ENCODE results near the gene SMTNL2.
"Not testable (repeated sequence)": the region's sequence is repeated elsewhere in the genome, so short reads cannot be mapped to it uniquely, and the experiment has no call there.

Gene SMTNL2

GRCh38 chr17:4579678-4580077 is 4.7 kb upstream of the SMTNL2 start:
- Mint-ChIP-seq H3K4me3 (no peak overlapping the region), H3K9me3 (no peaks in the 10 kb centered on the region), H3K36me3 (ENCODE audit: low read depth) (no peaks in the 10 kb centered on the region), H3K27ac (no peak overlapping the region), H3K27me3 (peaks cover 65% of the 10 kb centered on the region), H3K4me1 (ENCODE audit: low read depth) (peaks cover 6% of the 10 kb centered on the region)
- intact Hi-C loops (cut with micrococcal nuclease): no loop called here

- H3K27me3 Mint-ChIP-seq: peaks cover 65% of the 10 kb centered on the region
- no peaks in the 10 kb centered on the region for H3K9me3 Mint-ChIP-seq
- intact Hi-C loops (cut with micrococcal nuclease): no loop called here
- no peak overlapping the region for H3K27ac Mint-ChIP-seq
- H3K36me3 Mint-ChIP-seq (ENCODE audit: low read depth): no peaks in the 10 kb centered on the region
- no peaks in the 10 kb centered on the region for H3K4me1 Mint-ChIP-seq (ENCODE audit: low read depth)
- H3K4me3 Mint-ChIP-seq: no peak overlapping the region
These were observed 4.0 kb upstream of the SMTNL2 start for GRCh38 chr17:4580291-4580690.

GRCh38 chr17:4582101-4582501 is 2.2 kb upstream of the SMTNL2 start:
- intact Hi-C loops (cut with micrococcal nuclease): no loop called here
- Mint-ChIP-seq H3K36me3 (ENCODE audit: low read depth) (no peaks in the 10 kb centered on the region), H3K4me3 (no peak overlapping the region), H3K9me3 (no peaks in the 10 kb centered on the region), H3K4me1 (ENCODE audit: low read depth) (no peaks in the 10 kb centered on the region), H3K27me3 (peaks cover 70% of the 10 kb centered on the region), H3K27ac (no peak overlapping the region)

- H3K4me1 Mint-ChIP-seq (ENCODE audit: low read depth): no peaks in the 10 kb centered on the region
- peaks cover 75% of the 10 kb centered on the region for H3K27me3 Mint-ChIP-seq
- no peak overlapping the region for H3K4me3 Mint-ChIP-seq
- H3K36me3 Mint-ChIP-seq (ENCODE audit: low read depth): no peaks in the 10 kb centered on the region
- intact Hi-C loops (cut with micrococcal nuclease): no loop called here
- no peaks in the 10 kb centered on the region for H3K9me3 Mint-ChIP-seq
- H3K27ac Mint-ChIP-seq: no peak overlapping the region
These were observed 1.6 kb upstream of the SMTNL2 start for GRCh38 chr17:4582691-4583090.

DNA sequence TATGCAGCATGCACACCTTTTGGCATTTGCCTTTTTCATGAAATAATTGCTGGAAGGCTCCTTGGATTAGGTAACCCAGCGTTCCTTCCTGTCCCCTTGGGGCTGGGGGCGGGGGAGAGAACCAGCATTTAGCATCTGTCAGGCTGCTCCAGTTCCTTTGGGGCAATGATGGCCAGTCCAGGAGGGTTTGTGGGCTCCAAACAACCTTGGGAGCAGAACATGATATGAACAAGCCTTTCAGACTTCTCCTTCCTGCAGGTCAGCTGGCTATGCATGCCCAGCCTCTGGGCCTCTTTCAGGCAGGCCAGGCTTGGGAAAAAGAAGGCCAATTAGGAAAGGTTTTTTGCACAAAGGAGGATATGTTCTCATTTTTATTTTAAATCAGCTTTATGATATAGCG is 1.1 kb upstream of the SMTNL2 start:
- intact Hi-C loops (cut with micrococcal nuclease): no loop called here
- Mint-ChIP-seq H3K27me3 (peaks cover 76% of the 10 kb centered on the region), H3K9me3 (no peaks in the 10 kb centered on the region)

DNA sequence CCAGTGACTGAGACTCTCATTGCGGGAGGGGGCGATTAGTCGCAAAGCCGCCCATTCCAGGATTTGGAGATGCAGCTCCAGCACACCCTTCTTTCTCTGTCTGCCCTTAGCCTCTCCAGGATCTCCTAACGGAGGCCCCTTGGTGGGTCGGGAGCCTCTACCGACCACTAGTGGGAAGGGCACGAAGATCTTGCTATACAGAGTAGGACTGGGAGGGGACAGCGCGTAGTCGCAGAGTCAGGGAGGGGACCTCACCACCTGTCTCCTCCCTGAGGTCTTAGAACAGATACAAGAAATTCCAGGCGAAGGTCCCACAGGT is 588 bp upstream of the SMTNL2 start:
- no peak overlapping the region for H3K4me3 Mint-ChIP-seq
- H3K36me3 Mint-ChIP-seq (ENCODE audit: low read depth): no peaks in the 10 kb centered on the region
- peaks cover 81% of the 10 kb centered on the region for H3K27me3 Mint-ChIP-seq
- no peaks in the 10 kb centered on the region for H3K9me3 Mint-ChIP-seq
- no peaks in the 10 kb centered on the region for H3K4me1 Mint-ChIP-seq (ENCODE audit: low read depth)
- H3K27ac Mint-ChIP-seq: no peak overlapping the region
- intact Hi-C loops (cut with micrococcal nuclease): no loop called here

More for the DNA sequence above, 1.1 kb upstream of the SMTNL2 start:
- Mint-ChIP-seq H3K4me3 (no peak overlapping the region), H3K4me1 (ENCODE audit: low read depth) (no peaks in the 10 kb centered on the region), H3K27ac (no peak overlapping the region), H3K36me3 (ENCODE audit: low read depth) (no peaks in the 10 kb centered on the region)

DNA sequence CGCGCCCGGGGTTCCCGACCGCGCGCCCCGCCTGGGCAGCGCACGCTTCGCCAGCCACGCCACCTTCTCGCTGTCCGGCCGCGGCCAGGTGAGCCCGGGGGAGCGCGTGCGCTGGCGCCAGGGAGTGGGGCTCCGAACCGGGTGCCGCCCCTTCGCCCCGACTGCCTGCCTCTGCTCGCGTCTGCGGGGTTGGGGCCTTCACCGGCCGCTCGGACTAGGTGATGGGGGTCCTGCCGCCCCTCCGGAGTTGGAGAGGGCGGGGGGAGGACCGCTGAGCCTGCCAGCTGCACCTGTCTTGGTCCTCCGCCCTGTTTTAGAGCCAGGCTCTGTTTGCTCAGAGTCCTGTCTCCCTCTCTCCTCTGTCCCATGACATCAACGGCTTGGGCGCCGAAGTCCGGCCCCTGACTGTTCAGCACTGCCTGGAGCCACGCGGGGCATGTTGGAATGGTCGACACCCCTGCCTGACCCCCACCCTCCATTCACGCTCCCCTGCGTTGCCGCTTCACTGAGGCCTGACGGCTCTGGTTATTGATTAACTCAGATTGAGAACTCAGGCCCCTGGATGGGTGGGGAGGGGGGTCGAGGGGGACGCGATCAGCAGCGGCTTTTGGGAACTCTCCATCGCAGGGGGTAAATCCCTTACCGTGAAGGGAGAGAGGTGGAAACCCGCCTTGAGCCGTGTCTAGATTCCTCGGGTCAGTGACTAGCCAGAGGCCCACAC is 748 bp downstream of the SMTNL2 start:
- Mint-ChIP-seq H3K27ac (no peak overlapping the region), H3K4me1 (ENCODE audit: low read depth) (no peaks in the 10 kb centered on the region), H3K4me3 (no peak overlapping the region), H3K27me3 (peaks cover 84% of the 10 kb centered on the region), H3K36me3 (ENCODE audit: low read depth) (no peaks in the 10 kb centered on the region), H3K9me3 (no peaks in the 10 kb centered on the region)
- intact Hi-C loops (cut with micrococcal nuclease): no loop called here

- H3K36me3 Mint-ChIP-seq (ENCODE audit: low read depth): no peaks in the 10 kb centered on the region
- H3K9me3 Mint-ChIP-seq: no peaks in the 10 kb centered on the region
- H3K27ac Mint-ChIP-seq: no peak overlapping the region
- H3K4me3 Mint-ChIP-seq: no peak overlapping the region
- intact Hi-C loops (cut with micrococcal nuclease): no loop called here
- H3K27me3 Mint-ChIP-seq: peaks cover 86% of the 10 kb centered on the region
- peaks cover 4% of the 10 kb centered on the region for H3K4me1 Mint-ChIP-seq (ENCODE audit: low read depth)
These were observed 1.3 kb downstream of the SMTNL2 start for GRCh38 chr17:4585638-4585994.

DNA sequence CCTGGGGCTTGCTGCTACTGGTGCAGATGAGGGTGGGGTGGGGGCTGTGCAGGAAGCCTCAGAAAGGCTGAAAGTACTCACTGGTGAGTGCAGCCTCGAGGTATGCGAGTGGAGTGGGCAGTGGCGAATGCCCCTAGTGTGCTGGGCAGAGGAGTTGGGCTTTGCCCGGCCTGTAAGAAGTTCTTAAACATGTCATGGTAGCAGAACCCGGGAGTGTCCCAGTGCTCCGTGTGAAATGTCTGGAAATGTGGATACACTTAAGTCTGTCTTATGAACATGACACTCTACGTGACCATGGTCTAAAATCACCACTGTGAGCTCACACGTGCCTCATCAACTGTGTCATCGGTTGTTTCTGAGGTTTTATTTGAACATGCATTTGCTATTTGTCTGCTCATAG is 1.7 kb downstream of the SMTNL2 start:
- H3K9me3 Mint-ChIP-seq: no peaks in the 10 kb centered on the region
- intact Hi-C loops (cut with micrococcal nuclease): no loop called here
- no peak overlapping the region for H3K27ac Mint-ChIP-seq
- H3K27me3 Mint-ChIP-seq: peaks cover 87% of the 10 kb centered on the region
- peaks cover 8% of the 10 kb centered on the region for H3K4me1 Mint-ChIP-seq (ENCODE audit: low read depth)
- no peak overlapping the region for H3K4me3 Mint-ChIP-seq
- H3K36me3 Mint-ChIP-seq (ENCODE audit: low read depth): no peaks in the 10 kb centered on the region

- H3K27me3 Mint-ChIP-seq: peaks cover 86% of the 10 kb centered on the region
- no peaks in the 10 kb centered on the region for H3K36me3 Mint-ChIP-seq (ENCODE audit: low read depth)
These were observed 2.9 kb downstream of the SMTNL2 start for GRCh38 chr17:4587195-4587594.

DNA sequence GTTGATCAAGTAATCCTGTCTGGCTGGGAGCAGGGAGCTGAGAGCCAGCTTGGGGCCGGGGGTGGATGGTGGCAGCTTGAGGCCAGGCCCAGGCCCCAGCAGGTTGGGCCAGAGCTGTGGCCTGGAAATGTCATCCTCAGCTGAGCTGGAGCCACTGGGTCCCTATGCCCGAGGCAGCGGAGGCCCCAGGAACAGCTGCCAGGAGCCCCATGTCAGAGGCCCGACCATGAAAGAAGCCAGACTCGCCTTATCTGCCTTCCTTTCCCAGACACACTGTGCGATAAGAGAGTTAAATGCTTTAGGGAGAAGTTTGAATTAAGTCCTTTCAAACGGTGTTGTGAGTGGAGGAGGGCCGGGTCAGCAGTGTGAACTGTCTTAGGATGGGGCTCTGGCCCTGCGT is 3.5 kb downstream of the SMTNL2 start:
- Mint-ChIP-seq H3K27me3 (peaks cover 85% of the 10 kb centered on the region), H3K4me3 (no peak overlapping the region), H3K36me3 (ENCODE audit: low read depth) (no peaks in the 10 kb centered on the region), H3K27ac (peak overlapping the region; percentile 23), H3K9me3 (no peaks in the 10 kb centered on the region), H3K4me1 (ENCODE audit: low read depth) (peaks cover 25% of the 10 kb centered on the region)
- intact Hi-C loops (cut with micrococcal nuclease): no loop called here

More at GRCh38 chr17:4587195-4587594, 2.9 kb downstream of the SMTNL2 start:
- intact Hi-C loops (cut with micrococcal nuclease): no loop called here
- H3K4me3 Mint-ChIP-seq: no peak overlapping the region
- H3K4me1 Mint-ChIP-seq (ENCODE audit: low read depth): peaks cover 19% of the 10 kb centered on the region
- H3K27ac Mint-ChIP-seq: peak overlapping the region; percentile 23
- H3K9me3 Mint-ChIP-seq: no peaks in the 10 kb centered on the region

DNA sequence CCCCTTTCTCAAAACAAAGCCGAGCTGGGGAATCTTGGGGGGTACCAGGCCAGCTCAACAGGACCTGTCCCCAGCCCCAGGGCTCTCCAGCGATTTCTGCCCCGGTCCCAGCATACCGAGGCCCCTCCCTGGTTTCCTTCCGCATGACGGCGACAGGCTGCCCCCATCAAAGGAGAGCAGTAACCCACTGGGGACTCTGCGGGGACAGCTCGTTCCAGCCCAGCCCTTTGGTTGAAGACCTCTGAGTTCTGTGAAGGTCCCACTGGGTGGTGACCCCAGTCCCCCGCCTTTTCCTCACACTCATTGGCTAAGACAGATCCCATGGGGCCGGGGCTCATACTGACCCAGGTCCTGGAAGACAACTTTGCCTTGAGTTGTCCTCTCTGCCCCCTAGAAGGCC is 4.1 kb downstream of the SMTNL2 start:
- peaks cover 81% of the 10 kb centered on the region for H3K27me3 Mint-ChIP-seq
- H3K9me3 Mint-ChIP-seq: no peaks in the 10 kb centered on the region

DNA sequence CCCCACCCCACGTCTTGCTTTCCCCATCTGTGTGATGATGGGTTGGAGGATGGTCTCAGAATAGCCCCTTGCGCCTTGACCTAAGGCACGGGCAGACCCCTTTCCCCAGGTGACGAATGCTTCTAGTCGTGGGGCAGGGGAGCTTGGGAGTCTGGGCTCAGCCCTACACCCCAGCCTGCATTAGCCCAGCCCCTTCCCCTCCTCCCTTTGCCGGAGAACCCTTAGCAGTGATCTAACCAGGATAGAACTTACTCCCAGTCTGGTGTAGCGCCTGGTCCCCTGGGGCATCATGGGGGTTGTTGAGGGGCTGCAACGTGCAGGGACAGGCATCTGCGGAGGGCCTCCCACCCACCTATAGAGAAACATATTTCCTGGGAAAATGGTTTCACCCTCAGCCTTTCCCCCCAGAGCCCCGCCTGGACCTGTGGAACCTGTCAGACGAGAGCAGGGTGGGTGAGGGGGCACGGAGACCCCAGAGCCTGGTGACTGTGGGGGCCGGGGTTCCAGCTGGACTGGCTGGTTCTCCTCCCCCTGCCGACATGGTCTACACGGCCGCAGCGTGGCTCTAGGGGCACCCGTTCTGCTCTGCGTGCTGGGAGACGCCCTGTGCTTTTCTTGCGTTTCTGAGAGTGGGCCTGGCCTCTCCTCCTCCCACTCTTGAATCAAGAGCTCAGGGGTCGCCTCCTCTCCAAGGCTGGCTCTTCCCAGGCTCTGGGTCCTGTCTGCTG is 4.7 kb downstream of the SMTNL2 start:
- Mint-ChIP-seq H3K4me3 (no peak overlapping the region), H3K27ac (no peak overlapping the region), H3K27me3 (peaks cover 79% of the 10 kb centered on the region), H3K4me1 (ENCODE audit: low read depth) (peaks cover 25% of the 10 kb centered on the region), H3K36me3 (ENCODE audit: low read depth) (no peaks in the 10 kb centered on the region), H3K9me3 (no peaks in the 10 kb centered on the region)
- intact Hi-C loops (cut with micrococcal nuclease): no loop called here

More for the DNA sequence above, 4.1 kb downstream of the SMTNL2 start:
- H3K4me1 Mint-ChIP-seq (ENCODE audit: low read depth): peaks cover 25% of the 10 kb centered on the region
- H3K36me3 Mint-ChIP-seq (ENCODE audit: low read depth): no peaks in the 10 kb centered on the region
- H3K4me3 Mint-ChIP-seq: no peak overlapping the region
- intact Hi-C loops (cut with micrococcal nuclease): no loop called here
- no peak overlapping the region for H3K27ac Mint-ChIP-seq

- peaks cover 28% of the 10 kb centered on the region for H3K4me1 Mint-ChIP-seq (ENCODE audit: low read depth)
- peak overlapping the region; percentile 15 for H3K27ac Mint-ChIP-seq
These were observed 5.7 kb downstream of the SMTNL2 start for GRCh38 chr17:4590042-4590441.

More at GRCh38 chr17:4590042-4590441, 5.7 kb downstream of the SMTNL2 start:
- intact Hi-C loops (cut with micrococcal nuclease); H3K9me3 Mint-ChIP-seq; H3K4me3 Mint-ChIP-seq; H3K36me3 Mint-ChIP-seq (ENCODE audit: low read depth): not testable (repeated sequence)
- H3K27me3 Mint-ChIP-seq: peaks cover 82% of the 10 kb centered on the region
